Activated T-cell treated with anti-CD3 and anti-CD28 coated beads, Interleukin-2, amount 50 U/mL, for 48 hours (primary cell): Measurements from ENCODE around the gene EEFSEC.

Experiments
- DNase-seq, 2 experiments: peaks; one replicate each; pipeline ENCODE4 v3.0.0-alpha.2; 2020

Gene EEFSEC

GRCh38 chr3:128294999-128295468 is 141.8 kb downstream of the EEFSEC start:
- DNase-seq, result peak; percentile 14 to 21

- peak; percentile 10 to 13 for DNase-seq
Measured at GRCh38 chr3:128296469-128297251, 143.4 kb downstream of the EEFSEC start.

GRCh38 chr3:128297401-128298138 is 144.3 kb downstream of the EEFSEC start:
- DNase-seq, result peak; percentile 7 to 10

DNA sequence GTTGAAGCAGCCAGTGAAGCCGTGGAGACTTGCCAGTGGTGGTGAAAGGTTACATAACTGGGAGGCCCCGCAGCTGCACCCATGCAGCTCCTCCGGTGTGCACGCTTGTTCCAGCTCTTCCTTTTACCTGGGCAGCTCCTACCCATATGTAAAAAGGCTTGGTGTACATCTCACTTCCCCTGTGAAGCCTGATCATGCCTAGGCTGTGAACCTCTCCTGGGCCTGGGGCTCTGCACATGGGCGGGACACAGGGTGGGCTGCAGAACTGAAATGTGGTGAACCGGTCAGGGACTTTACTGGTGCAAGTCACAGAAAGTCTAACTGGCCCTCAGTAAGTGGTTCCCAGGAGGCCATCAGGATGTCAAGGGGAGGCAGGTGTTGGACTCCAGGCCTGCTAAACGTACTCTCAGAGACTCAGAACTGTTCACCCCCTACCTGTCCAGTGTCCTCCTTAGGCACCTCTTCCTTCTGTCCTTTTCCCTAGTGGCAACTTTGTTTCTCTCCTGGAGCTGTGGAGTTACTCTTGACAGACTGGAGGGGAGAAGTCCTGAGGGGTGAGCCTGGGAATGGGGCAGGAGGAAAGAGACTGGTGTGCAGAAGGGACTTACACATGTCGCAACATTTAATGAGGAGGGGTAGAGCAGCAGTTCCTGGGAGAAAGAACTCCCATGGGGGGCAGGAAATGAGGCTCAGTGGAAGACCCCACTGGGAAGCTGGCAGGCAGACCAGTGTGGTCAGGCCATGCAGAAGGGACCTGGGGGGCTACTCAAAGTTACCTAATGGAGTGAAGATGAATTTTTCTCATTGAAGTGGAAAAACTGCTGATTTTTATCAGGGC is 148.1 kb downstream of the EEFSEC start:
- peak; percentile 9 to 12 for DNase-seq

DNA sequence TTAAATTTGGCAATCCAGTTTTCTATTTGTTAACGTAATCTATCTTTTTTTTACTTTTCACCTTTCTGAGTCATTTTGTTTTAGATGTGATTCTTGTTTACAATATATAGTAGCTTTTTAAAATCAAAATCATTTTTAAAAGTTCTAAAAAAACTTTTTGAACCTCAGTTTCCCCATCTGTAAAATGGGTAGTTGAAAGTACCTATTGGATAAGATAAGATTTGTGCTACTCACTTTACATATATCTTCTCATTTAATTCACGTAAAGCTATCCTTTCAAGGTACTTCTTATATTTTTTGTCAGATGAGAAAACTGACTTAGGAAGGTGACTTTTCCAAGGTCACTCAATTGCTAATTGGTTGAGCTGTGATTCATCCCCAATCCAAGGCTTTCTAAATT is 153.2 kb downstream of the EEFSEC start:
- no peak for DNase-seq

DNA sequence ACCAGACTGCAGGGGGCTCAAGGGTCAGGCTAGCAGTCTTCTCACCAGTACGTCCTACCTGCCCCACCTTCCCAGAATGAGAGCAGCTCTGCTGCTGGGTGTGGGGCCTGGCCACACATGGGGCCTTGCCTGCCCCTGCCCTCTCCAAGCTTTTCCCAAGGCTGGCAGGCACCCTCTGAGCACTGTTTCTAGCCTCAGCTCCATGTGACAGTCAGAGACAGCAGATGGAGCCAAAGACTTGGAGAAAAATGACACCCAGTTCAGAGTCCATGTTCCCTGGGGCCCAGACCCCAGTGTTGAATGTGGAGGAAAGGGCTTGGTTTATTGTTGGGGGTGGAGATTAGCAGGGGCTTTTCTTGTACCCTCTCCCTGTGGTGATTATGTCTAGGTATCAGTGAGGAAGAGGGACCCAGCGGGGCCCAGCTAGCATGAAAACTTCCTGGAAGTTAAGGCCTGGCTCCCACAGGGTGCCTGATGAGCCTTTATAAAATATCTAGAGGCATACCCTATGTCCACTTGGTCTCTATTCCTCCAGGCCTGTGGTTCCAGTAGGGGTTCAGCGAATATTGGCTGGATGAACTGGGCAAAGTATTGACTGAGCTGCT is 153.8 kb downstream of the EEFSEC start:
- peak; percentile 8 to 10 for DNase-seq

GRCh38 chr3:128307781-128308469 is 154.6 kb downstream of the EEFSEC start:
- peak; percentile 7 to 8 for DNase-seq

DNA sequence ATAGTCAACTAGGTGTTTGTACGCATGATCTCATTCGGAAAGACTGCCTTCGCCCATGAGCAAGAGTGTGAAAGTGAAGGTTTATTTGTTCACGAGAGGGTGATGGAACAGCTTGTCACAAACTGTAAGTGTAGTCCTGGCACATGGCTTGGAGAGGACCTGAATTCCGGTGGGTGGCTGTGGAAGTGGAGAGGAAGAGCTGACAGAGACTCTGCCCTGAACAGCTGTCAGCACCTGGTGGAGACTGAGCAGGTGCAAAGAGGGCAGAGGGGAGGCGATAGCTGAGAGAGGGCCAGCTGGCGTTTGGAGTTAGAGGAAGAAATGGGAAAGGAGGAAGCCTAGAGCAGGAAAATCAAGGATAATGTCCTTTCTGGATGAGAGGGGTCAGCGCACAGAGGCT is 155.7 kb downstream of the EEFSEC start:
- no peak for DNase-seq

GRCh38 chr3:128310286-128311058 is 157.2 kb downstream of the EEFSEC start:
- peak in 1 of 2 experiments; percentile 3 for DNase-seq

DNA sequence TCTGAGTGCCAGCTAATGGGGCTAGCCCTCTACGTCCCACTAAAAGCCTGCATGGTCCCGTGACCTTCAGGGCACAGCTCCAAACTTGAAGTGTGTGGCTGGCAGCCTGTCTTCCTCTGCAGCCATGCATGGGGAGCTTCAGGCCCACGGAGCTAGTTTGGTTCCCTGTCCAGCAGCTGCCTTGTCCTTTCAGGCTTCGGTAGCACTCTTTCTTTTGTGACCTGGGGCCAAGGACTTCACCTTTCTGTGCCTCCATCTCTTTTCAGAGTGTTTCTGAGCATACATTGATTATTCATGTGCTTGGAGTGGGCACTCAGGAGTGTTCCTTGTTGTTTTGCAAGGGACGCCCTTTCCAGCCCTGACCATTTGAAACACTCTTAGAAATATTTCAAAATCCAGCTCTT is 158.2 kb downstream of the EEFSEC start:
- DNase-seq, result peak in 1 of 2 experiments; percentile 1

GRCh38 chr3:128312271-128312670 is 159.0 kb downstream of the EEFSEC start:
- DNase-seq, result peak; percentile 7 to 10

- DNase-seq, result peak; percentile 4 to 10
Measured at GRCh38 chr3:128313071-128313725, 159.9 kb downstream of the EEFSEC start.

GRCh38 chr3:128313935-128314334 is 160.7 kb downstream of the EEFSEC start:
- DNase-seq, result peak; percentile 6 to 9

DNA sequence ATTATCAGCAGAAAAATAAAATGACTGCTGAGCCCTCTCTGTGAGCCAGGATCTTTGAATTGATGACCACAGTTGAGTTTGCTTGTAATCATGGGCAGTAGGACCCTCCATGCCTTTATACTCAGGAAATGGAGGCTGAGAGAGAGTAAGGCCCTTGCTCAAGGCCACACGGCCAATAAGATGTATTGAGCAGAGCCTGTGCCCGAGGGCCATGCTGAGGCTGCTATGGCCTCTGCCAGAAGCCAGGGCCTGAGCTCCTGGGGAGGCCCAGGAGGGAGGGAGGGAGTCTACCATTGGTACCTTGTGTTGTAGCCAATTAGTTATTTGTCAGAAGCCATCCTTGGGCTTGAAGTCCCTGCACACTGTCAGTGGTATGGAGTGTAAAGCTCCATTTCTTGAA is 162.0 kb downstream of the EEFSEC start:
- peak; percentile 5 to 11 for DNase-seq

GRCh38 chr3:128316481-128316891 is 163.2 kb downstream of the EEFSEC start:
- peak; percentile 55 to 56 for DNase-seq

GRCh38 chr3:128317101-128317697 is 163.9 kb downstream of the EEFSEC start:
- DNase-seq, result peak in 1 of 2 experiments; percentile 17

GRCh38 chr3:128317698-128318231 is 164.5 kb downstream of the EEFSEC start:
- peak in 1 of 2 experiments; percentile 15 for DNase-seq

DNA sequence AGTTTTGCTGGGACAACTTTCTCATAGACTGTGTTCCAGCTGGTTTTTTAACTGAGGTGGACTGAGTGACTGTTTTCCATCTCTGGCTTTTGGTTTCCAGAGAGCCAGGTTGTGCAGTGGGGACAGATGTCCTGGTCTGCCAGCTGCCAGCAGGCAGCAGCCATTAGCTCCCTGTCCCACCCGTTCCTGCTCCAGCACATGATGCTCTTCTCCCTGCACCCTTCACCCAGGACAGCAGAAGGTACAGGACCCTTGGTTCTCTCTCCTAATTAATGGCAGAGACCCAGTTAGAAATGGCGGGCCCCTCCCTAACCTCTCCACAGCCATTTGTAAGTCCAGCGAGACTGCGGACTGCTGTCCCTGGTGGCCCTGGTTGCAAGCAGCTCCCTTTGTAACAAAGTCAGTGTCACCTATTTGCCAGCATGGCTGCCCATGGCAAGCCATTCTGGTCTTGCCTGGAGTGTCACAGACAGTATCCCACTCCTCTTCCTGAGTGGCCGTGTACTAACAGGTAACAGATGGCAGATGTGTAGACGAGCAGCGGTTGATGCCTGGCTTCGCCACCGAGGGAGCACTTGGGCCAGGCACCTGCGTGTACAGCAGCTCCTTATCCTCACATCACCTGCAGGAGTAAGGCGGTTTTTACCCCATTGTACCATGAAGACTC is 165.1 kb downstream of the EEFSEC start:
- no peak for DNase-seq

DNA sequence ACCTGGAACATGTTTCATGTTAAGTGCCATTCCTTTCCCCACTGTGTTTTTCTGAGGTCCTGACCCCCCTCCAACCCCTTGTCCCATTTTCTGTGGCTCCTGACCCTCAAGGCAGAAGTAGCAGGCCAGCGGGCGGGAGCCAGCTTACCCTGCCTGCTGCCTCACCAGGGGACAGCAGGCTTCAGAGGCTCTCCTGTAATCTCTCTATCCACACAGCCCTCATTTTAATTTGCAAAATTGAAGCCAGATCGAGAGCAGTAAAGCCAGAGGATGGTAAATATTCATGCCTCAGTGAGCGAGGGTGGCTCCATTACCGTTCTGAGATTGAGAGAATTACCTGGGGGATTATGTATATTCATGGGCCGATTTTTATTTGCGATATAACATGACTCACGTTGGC is 165.8 kb downstream of the EEFSEC start:
- no peak for DNase-seq
